GM21717 (cell line): ENCODE results near the gene LGALS12.

Experiments used
- ATAC-seq: cut with Tn5 transposase; IDR thresholded peaks from one replicate; pipeline ENCODE4 v1.9.1; 2021; ENCODE audit warnings: mild to moderate bottlenecking, moderate library complexity; ENCODE audit not compliant: unreplicated experiment

The LGALS12 gene

DNA sequence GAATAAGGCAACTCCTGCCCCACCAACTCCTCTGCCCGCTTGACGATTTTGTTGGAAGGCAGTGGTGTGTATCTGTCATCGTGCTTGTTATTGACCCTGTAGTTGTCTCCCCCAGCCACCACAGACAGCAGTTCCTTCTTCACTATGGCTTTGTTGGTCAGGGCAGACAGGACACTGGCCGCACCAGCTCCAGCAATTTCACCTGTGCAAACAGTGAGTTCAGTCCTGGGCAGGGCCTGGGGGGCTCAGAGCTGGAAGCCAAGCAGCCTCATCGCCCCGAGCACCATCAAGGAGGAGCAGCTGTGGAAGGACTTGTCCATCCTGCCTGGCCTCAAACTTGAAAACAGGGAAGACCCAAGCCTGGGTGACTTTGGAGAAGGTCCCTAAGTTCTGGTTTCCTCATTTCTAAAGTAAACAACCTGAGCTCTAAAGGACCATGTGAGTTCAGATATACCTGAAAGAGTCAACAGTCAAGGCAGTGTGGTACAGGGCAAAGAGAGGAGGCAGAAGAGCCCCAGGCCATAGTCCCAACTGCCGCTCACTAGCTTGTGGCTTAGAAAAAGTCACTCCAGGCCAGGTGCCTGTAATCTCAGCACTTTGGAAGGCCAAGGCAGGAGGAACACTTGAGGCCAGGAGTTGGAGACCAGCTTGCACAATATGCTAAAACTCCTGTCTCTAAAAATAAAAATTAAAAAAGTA, 52.7 kb downstream of the LGALS12 start:
- no peak for ATAC-seq

DNA sequence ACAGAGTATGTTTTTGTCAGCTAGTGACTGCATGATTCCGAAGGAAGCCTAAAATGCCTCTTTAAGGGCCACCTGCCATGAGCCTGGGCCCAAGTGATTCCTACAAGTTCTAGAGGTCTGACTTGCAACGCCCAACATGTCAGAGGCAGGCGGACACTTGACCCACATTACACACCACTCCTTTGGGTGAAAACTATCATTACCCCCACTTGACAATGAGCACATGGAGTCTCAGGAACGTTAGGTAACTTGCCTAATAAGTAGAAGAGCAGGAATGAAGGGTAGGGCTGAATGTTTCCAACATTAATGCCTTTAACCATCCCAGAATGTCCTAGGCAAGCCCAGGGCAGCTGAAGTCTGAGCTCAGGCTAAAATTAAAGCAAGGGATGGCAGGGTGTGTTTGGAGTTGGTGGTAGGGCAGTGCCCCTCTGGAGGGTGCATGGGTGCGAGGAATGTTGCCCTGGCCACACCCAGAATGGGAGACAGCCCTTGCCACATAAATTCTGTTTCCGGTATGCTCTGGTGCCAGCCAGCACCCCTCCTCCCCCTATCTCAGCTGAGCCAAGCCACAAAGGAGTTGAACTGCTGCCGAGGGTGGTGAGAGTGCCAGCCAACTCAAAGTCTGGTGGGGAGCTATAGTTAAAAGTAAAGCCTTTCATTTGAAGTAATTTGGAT, 54.8 kb downstream of the LGALS12 start:
- no peak for ATAC-seq

DNA sequence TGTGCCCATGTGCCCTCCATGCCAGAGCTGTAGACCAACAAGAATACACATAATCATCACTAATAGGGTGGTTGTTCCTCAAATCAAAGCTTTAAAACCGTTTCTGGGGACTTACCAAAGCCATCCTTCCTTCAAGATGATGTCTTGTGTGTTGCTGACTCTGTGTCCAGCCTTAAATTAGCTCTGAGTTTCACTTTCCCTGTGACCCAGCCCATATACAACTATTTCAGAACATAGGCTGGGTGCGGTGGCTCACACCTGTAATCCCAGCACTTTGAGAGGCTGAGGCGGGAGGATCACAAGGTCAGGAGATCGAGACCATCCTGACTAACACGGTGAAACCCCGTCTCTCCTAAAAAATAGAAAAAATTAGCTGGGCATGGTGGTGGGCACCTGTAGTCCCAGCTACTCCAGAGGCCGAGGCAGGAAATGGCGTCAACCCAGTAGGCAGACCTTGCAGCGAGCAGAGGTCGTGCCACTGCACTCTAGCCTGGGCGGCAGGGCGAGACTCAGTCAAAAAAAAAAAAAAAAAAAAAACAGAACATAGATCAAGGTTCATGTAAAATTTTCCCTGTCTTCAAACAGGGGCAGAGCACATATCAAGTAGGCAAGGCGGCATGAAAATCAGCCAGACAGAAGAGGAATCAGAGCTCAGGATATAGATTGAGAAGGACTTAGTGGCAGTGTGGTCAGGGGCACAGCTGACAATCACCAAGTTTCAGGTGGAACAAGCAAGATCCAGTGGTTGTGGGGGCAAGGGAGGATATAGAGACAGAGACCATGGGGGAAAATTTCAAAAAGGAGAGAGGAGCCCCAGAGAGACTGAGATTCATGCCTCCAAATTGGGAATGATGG, 57.5 kb downstream of the LGALS12 start, which contains the start of gene PLAAT2:
TSS of gene PLAAT2 (minus strand) at position 179 of the 855 bp plus-strand sequence. CDS start at position 124, 55 bp downstream.
- no peak for ATAC-seq

DNA sequence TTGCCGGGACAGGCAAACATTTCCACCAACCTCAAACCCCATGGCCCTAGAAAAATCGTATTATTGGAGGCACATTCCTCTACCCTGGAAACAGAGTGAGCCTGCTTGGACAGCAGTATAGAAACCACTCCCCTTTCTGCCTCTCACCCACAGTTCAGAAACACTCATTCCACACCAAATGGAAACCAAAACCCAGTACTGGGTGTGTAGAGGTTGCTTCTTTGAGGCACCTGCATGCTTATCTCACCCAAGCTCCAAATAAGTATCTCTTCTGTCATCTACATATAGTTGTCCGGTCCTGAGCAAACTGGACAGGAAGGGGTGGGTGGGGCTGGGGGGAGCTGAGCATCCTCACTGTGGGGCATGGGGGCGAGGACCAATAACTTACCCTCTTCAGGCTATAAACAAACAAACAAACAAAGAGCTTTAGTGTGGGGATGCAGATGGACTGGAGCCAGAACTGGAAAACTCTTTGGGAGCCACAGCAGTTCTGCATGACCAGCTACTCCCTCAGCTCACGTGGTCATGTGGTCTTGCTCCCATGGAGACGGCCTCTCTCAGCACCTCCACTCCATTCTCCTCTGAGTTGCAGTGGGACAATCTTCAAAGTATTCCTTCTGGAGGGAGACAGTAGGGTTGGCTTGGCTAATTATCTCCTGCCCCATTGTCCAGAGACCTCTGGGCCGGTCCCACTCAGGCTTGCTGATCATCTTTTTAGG, 58.3 kb downstream of the LGALS12 start:
- ATAC-seq = peak; percentile 60

DNA sequence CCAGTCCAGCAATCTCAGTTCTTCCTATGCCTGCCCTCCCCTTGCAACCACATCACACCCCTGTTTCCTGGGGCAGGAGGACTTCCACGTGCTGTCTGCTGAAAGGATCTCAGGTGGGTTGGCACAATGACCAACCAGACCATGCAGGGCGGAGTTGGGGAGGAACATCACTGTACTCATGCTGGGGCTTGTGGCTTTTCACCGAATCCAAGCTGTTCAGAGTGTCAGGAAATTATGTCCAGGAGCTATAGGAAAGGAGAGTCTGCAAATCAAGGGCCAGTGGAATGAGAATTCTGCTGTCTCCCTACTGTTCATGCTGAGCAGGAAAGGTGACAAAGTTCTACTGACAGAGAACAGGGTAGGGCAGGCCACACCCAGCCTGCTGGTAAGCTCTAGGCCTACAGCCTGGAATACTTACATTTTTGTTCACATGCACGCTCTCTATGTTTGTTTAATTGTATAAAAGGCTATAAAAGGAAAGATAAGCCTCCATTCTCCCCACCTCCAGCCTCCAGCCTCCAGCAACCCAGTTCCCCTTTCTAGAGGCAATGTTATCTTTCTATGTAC, 59.0 kb downstream of the LGALS12 start:
- no peak for ATAC-seq
